GM18511 (cell line): ENCODE data around the gene CHRNA7.
"Not testable (repeated sequence)": the region's sequence is repeated elsewhere in the genome, so short reads cannot be mapped to it uniquely, and the experiment has no call there.

Experiments
- ATAC-seq: cut with Tn5 transposase; IDR thresholded peaks from one replicate; pipeline ENCODE4 v1.9.1; 2021; ENCODE audit warnings: mild to moderate bottlenecking, moderate library complexity; ENCODE audit not compliant: unreplicated experiment

CHRNA7 gene

GRCh38 chr15:32119694-32120330 lies 89.5 kb downstream of the CHRNA7 start:
- ATAC-seq, result no peak

- ATAC-seq, result no peak
Measured at GRCh38 chr15:32120577-32121383, 90.5 kb downstream of the CHRNA7 start.

- ATAC-seq, result no peak
Measured at GRCh38 chr15:32121384-32121695, 91.0 kb downstream of the CHRNA7 start.

GRCh38 chr15:32122013-32122412 lies 91.7 kb downstream of the CHRNA7 start:
- no peak for ATAC-seq

GRCh38 chr15:32123473-32123872 lies 93.2 kb downstream of the CHRNA7 start:
- no peak for ATAC-seq

GRCh38 chr15:32124726-32125125 lies 94.4 kb downstream of the CHRNA7 start:
- no peak for ATAC-seq

GRCh38 chr15:32125595-32125994 lies 95.3 kb downstream of the CHRNA7 start:
- no peak for ATAC-seq

GRCh38 chr15:32129815-32130214 lies 99.5 kb downstream of the CHRNA7 start:
- no peak for ATAC-seq

GRCh38 chr15:32130823-32131222 lies 100.5 kb downstream of the CHRNA7 start:
- no peak for ATAC-seq

GRCh38 chr15:32131803-32132202 lies 101.5 kb downstream of the CHRNA7 start:
- no peak for ATAC-seq

GRCh38 chr15:32132859-32133258 lies 102.5 kb downstream of the CHRNA7 start:
- ATAC-seq, result no peak

- no peak for ATAC-seq
Measured at GRCh38 chr15:32134842-32135241, 104.5 kb downstream of the CHRNA7 start.

- no peak for ATAC-seq
Measured at GRCh38 chr15:32135335-32135734, 105.0 kb downstream of the CHRNA7 start.

GRCh38 chr15:32145512-32145911 lies 115.2 kb downstream of the CHRNA7 start:
- not testable (repeated sequence) for ATAC-seq

- no peak for ATAC-seq
Measured at GRCh38 chr15:32148833-32149555, 118.7 kb downstream of the CHRNA7 start.

- ATAC-seq, result no peak
Measured at GRCh38 chr15:32152574-32152973, 122.3 kb downstream of the CHRNA7 start.

GRCh38 chr15:32153868-32154623 lies 123.7 kb downstream of the CHRNA7 start:
- not testable (repeated sequence) for ATAC-seq

- ATAC-seq, result not testable (repeated sequence)
Measured at GRCh38 chr15:32162143-32162542, 131.8 kb downstream of the CHRNA7 start.

- not testable (repeated sequence) for ATAC-seq
Measured at GRCh38 chr15:32164065-32164464, 133.8 kb downstream of the CHRNA7 start.

- ATAC-seq, result not testable (repeated sequence)
Measured at GRCh38 chr15:32164747-32165146, 134.4 kb downstream of the CHRNA7 start.

- ATAC-seq, result not testable (repeated sequence)
Measured at GRCh38 chr15:32165775-32166174, 135.5 kb downstream of the CHRNA7 start.
